ENCODE data around the gene PPM1H.

PPM1H gene

DNA sequence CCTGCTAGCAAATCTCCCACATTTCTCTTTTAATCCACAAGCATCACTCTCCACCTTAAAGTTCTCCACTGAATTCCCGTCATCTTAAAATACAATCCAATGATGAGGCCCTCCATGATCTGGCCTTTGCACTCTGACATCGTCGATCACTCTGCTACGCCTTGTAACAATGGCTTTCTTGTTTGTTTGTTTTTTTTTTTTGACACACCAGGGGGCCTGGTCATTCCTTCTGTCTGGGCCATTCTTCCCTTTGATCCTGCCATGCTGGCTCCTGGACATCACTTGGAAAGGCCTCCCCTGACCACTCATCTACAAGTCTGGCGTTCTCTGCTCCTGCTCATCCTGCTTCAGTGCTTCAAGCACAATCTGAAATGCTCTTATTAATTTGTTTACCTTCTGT, 233.5 kb downstream of the PPM1H start:
- DNase-seq = no peak

DNA sequence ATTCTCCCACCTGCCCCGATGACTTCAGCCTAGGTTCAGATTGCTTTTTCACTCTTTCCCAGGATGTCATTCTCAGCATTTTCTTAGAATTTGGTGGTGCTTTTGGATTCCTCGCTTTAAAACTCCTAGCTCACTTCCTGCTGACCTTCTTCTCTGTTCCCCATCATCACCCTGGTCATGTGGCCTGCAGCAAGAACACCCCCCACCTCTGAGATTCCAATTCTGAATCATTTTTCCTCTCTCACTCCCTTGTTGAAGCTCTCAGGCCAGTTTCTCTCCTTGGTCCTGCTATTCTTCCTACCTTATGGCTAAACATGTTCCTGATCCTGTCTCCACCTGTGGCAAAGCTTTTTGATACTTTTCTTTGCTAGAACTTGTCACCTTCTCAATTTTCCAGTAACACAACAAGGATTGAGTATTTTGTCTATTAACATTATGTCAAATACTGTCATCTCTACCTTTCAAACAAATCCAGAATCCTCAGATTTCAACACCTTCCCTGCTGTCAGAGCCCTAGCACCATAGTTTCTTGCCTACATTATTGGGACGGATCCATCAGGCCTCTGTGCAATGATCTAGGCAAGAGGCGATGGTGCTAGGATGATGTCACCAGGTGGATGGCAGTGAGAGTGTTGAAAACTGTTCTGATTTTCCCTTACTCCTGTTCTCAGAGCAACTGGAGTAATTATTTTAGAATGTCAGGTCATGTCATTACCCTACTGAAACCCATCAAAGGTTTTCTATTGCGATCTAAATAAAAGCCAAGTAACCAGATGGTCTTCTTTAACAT, 234.7 kb downstream of the PPM1H start:
- DNase-seq = no peak

DNA sequence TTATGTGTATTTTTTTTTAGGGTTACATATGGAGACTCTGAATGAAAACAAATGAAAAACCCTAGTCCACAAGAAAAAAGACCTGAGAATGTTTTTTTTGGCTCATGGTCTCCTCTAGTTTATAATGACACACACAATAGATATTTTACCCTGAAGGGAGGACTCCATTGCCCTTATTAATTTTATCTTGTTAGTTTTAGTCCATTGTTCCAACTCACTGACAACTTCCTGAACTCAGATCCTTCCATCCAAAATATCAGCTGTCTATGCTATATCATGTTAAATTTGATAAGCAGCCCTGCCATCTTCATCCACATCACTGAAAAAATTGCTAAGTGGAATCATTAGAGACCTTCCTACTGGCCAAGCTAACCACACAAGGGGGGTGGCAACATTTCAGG, 236.2 kb downstream of the PPM1H start:
- DNase-seq = no peak

DNA sequence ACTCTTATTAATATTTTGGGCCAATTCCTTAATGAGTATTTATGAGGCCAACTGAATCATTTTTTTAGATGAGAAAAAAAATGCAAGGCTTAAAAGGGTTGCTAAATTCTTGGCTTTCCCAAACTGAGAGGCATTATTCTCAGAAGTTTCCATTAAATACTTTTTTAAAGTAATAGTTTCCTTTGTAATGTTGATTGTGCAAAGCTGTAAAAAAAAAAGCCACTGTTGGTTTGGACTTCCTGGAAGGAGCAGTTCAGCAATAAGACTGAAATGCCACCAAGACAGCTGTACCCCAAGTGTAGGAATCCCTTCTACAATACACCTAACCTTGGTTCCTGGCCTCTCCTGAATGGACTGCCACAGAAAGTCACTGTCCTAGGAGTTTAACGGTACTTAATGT, 237.1 kb downstream of the PPM1H start:
- no peak for DNase-seq

DNA sequence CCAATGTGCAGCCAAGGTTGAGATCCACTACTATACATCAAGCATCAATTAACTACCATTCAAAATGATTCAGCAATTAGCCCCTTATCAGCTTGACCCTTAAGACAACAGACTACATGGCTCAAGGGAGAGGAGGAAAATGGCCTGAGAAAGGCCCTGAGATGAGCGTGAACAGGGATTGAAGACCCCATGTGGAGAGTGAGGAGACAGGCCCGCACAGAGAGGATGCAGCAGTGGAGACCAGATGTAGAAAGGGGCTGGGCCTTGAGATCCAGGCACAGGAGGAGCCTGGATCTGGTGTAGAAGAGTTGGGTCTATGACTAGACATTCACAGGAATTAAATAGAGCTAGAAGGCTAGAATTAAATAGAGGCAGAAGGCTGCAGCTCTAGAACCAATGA, 239.3 kb downstream of the PPM1H start:
- DNase-seq = no peak

DNA sequence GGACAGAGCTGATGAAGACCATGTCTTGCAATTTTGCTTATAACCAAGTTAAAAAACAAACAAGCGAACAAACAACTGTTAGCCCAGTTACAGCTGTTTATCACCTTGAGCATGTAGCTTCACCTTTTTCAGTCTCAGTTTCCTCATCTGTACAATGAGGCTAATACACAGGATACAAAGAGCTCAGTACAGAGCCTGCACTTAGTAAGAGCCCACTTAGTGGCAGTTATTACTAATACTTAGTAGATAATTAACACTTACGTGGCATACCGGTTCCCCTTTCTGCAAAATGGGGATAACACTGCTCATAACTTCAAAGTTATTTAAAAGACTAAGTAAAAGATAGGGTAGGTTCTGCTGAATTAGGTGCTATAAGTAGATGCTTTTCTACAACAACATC, 240.3 kb downstream of the PPM1H start:
- no peak for DNase-seq

DNA sequence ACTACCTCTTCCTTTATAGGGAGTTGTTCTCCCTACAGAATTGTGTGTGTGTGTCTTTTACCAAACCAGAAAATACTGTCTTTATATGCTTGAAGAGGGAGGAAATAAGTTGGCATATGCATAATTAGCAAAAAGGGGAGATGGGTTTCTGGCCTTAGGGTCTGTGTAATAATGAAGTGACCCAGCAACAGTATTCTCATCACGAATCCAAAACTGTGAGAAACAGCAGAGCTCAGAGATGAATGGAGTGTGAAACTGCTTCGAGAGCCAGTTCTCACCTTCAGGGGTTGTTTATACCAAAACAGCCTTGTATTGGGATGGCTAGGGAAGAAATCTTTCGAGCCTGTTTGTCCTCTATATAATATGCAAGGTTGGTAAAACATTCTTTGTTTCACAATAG, 240.8 kb downstream of the PPM1H start:
- no peak for DNase-seq

DNA sequence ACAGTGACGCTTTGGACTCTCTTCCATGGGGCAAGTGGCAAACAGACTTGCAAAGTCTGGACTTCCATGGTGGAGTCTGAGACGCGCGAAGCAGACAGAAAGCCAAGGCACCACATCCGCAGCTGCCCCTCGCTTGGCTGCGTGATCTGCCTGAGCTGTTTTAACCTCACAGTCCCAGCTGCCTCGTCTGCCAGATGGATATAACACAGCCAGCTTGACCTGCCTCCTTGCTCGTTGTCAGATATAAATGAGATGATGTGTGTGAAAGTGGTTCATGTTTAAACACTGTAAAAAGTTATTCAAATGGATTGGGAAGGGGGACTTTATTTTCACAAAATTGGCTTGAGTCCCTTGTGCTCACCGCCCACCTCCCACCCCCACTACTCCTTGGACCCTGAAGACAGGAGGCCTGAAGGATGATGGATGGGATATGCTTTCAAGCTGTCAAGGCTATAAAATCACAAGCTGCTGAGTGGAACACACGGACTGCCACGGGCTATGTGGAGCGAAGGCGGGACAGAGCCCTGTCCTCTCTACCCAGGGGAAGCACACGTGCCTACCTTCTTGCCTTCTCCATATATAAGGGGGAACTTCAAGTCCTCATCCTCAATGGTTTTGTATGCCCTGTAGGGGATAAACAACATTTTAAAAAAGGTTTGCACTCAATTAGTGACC, 241.4 kb downstream of the PPM1H start:
- no peak for DNase-seq

DNA sequence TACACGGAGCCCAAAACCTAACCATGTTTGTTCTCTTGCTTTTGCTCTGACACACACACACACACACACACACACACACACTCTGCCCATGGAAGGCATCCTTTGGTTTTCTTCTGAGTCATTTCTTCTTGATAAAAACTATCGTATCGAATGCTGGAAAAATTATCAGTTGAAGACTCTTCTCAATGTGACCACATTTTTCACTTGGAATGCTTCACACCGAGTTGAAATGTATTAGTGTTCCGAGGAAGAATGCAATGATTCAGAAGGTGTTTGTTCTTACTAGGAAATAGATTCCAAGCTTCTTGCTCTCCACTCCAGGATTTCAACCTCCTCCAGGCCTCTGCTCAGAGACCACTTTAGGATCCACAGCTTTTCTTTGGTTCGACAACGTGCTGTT, 242.1 kb downstream of the PPM1H start:
- DNase-seq = no peak

DNA sequence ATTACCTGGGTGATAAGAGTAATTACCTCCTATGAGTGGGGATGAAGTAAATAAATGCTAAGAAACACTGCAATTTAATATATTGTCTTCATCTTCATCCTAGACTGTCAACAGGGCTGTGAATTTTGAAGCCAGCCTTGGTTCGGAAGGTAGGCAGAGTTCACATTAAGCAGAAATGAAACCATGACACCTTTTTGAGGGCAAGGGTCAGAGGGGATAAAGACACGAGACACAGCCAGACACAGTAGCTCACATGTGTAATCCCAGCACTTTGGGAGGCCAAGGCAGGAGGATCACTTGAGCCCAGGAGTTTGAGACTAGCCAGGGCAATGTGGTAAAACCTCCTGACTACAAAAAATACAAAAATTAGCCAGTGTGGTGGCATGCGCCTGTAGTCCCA, 243.6 kb downstream of the PPM1H start:
- DNase-seq = no peak

DNA sequence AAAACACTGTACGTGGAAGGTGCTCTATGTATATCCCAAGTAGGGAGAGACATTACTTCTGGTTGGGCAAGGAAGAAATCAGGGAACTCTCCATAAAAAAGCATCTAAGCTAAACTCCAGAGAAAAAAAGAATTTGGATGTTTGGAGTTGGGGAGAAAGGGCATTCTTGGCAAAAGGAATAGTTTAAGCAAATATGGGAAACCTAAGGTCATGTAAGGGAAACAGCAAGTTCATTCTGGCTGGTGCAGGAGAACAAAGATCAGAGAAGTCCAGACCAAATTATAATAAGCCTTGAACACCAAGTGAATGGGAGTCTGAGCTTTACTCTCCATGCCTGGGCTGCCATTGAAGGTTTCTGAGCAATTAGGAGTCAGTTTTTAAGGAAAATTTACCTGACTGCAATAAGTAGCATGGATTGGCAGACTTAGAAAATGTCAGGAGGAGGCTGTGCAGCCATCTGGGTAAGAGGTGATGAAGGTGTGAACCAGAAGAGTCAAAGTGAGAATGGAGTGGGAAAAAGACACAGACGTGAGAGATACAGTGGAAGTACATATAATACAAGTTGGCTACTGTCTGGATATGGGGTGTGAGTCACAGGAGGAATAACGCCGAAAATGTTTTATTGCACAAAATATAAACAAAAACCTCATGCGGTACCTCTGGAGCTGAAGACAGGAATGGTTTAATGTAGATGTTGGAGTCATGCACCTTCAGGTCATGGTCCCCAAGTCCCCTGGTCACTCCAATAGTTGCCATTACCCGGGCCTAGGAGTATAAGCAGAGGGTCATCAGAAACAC, 245.7 kb downstream of the PPM1H start:
- no peak for DNase-seq

DNA sequence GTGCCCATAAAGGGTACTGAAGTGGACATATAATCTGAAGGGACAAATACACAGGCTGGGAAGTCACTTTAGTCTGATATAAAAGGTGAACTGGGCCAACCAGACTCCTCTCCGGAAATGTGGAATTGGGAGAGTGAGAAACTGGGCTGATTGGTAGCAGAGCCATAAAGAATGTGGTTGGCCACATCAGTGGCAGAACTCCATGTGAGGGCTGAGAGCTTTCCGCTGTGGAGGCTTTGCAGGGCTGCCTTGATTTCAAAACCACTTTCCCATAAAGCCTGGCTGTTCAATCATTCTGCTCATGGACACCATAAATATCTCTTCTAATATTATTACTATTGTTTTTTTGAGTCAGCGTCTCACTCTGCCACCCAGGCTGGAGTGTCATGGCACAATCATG, 248.0 kb downstream of the PPM1H start:
- no peak for DNase-seq

DNA sequence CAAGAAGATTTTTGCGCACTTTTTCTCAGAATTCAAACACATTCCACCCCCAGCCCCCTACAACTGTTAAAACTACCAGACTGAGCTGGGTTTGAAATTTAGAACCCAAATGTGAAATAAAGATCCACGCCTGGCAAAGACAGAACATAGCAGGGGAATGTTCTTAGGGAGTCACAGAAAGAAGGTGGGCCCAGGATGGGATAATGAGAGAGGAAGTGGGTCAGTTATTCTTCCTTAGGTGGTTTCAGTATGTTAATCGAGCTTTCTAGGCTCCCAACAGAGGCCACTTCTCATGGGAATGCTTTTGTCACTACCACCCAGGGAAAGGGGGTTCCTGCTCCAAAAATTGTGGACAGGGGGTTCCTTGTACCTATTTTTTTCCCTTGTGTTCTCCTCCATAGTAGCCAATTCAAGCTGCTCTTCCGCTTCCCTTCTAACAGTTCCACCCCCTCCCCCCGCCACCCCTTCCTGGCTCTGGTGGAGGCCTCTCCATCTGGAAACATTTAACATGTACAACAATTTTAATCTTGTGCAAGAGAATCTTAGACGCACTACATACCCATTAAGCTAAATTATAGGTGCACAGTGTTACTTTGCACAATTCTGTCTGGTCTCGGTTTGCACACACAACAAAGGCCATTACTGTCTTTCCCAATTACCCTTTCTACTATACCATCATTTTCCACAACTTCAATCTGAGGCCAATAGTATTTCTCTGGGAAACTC, 250.2 kb downstream of the PPM1H start:
- DNase-seq = no peak

DNA sequence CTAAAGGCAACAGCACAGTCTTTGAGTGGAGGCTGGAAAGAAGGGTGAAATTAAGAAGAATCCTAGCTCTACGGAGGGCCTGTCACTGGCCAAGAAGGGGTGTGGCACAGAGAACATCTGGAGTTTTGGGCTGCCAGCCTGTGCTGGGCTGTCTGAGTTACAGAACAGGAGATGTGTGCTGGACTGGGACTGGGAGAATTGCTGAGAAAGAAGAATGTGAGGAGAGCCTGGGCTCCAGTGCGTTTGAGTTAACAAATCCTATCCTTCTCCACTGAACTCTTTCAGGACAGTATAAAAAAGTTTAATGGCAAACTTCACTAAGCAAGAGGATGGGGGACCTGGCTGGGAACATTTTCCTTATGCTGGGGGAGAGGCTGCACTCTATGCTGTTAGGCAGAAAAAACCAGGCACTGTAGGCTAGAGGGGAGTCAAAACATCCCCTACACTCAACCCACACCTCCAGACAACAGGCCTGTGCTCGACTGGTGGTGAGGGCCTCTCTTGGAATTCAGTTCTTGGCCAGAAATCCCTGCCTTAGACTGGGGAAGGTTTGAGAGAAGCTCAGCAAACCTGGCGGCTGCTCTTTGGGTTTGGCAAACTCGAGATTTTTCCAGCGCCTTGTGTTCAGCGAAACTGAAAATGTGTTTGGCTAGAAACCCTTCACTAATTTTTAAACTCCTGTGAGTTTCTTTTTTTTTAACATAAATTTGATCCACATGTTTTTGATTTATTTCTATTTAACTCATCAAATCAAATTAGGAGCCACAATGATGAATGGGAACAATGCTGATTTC, 251.0 kb downstream of the PPM1H start:
- no peak for DNase-seq

DNA sequence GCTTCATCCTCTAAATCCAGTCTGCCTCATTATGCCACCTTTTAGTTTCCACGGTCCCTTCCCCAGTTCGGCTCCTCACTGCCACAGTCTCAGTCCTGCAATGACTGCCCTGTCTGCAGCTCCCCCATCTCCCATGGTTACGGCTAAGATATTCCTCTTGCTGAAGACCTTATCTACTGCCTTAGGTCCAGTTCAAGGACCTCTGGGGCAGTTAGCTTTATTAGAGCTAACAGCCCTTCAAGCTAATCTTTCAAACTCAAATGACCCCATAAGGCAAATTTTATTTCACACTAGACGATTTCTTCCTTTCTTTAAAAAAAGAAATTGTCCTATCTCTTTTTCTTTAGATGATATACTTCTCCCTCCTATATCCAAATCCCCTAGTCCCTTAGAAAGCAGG, 253.6 kb downstream of the PPM1H start:
- no peak for DNase-seq

DNA sequence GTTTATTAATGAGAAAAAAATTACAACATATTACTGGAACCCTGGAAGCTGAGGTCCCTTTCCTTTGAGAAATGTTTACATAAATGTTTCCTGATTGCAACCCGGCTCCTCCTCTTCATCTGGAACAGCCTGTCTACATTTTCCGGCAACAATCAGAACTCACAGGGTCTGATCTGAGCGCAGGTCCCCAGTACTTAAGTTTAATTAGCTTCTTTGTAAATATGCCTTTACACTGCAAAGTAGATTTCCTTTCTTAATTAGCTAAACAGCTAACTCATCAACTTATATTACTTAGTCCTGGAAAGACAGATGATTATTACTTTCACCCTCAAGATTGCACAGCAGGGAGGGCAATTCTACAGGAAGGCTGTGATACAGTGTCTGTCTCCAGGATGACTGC, 255.3 kb downstream of the PPM1H start:
- DNase-seq = no peak

DNA sequence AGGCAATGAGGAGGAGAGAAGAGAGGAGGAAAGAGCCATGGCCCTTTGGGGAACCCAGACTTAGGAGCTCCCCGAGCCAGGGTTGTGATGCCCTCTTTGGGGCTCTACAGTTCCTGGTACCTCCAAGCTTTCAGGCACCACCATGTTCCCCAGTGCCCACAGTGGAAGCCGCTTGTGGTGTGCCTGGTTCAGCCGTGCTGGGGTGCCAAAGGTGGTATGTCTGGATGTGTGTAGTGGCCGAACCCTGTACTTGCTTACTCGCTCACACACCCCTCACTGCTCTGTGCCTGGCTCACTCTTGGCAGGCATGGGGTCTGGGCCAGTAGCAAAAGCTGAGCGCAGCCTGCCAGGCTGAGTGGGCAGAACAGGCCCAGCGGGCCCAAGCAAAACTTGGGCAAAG, 257.6 kb downstream of the PPM1H start:
- no peak for DNase-seq

DNA sequence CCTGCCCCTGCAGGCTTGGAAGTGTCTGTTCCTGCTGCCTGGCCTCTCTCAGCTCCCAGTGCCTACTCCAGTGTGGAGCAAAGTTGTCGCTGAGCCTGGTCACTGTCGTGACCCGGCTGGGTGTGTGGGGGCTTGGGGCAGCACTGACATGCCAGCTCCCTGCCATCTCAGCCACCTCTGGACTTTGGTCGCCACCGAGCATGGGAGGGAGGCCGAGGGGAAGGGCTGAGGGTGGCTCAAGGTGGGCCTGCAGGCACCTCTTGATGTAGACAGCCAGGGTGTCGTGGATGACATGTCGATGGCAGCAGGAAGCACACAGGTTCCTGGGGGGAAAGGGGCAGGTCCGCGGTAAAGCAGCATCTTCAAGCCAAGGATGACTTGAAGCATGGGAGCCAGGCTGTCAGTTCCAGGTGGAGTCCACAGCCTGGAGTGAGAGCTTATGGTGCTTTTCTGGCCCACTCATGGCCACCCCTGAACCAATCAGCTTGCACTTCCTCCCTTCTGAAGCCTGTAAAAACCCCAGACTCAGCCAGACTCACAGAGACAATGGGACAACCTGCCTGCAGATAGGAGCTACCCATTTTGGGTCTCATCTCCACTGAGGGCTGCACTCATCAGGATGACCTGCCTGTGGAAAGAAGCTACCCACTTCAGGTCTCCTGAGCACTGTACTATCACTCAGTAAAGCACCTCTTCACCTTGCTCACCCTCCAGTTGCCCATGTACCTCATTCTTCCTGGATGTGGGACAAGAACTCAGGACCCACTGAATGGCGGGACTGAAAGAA, 258.2 kb downstream of the PPM1H start:
- DNase-seq = no peak

DNA sequence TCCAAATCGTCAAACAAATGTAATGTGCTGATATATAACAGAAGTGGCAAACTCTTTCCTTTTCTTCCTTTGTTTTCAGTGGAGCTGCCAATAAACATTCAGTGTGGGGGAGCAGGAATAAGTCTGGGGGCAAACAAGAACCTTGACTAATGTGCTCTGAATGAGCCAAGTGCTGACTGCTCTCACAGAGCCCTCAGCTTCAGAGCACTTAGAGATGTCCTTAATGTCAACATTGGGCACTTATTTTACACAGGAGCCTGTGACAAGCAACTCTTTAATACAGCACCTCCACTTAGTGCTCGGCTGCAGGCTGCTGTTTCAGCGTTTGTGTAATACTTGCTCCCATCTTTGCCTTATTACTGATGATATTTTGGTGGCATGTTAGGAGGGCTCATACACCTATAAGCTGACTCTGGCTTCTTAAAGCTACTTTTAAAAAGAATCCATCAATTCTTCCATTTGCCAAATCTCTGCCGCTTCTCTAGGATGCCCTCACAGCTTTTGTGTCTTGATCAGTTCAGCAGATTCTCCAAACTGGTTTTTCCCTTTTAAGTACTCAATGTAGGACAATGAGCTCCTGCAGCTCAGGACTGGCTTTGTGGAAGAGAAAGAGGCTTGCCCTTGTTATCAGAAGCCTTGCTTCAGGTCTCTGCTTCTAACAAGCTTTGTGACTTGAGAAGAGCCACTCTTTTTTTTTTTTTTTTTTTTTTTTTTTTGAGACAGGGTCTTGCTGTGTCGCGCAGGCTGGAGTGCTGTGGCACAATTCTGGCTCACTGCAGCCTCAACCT, 261.7 kb downstream of the PPM1H start:
- no peak for DNase-seq

DNA sequence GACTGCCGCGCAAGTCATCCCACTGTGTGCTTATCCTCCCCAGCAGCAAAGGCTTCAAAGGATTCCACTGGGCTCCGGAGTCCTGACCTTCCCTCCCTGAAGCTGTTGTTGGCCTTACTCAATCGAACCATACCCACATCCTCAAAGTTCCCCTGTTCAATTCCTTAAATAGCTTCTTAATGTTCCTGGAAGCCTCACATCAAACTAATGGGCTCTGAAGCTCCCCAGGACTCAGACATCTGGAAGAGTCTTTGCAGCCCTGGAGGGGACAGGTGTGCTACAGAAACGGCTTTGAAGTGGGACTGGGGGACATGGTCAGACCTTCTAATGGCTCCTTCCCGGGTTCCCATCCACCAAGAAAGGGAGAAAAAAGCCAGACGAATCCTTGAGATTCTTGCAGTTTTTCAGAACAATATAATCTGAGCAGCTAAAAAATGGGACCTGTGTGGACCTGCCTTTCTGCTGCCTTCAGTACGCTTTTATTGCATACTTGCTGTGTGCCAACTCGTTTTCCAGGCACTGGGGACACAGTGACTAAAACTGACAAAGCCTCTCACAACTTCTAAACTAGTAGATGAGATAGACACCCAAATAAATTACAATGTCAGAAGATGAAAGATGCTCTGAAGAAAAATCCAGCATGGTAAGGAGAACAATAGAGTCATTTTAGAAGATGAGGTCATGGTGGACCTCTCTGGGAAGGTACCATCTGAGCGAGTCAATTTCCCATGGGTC, 263.8 kb downstream of the PPM1H start:
- no peak for DNase-seq

All from activated gamma-delta T cell treated with Interleukin-2 at 50 U/mL for 16 hours (primary cell).